HG03097 (cell line): ENCODE results near the gene RAET1E.
"Not testable (repeated sequence)": the region's sequence is repeated elsewhere in the genome, so short reads cannot be mapped to it uniquely, and the experiment has no call there.

Experiments used
- ATAC-seq: cut with Tn5 transposase; IDR thresholded peaks from one replicate; pipeline ENCODE4 v1.9.1; 2021; ENCODE audit not compliant: unreplicated experiment, low FRiP score

The RAET1E gene, protein sequence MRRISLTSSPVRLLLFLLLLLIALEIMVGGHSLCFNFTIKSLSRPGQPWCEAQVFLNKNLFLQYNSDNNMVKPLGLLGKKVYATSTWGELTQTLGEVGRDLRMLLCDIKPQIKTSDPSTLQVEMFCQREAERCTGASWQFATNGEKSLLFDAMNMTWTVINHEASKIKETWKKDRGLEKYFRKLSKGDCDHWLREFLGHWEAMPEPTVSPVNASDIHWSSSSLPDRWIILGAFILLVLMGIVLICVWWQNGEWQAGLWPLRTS

DNA sequence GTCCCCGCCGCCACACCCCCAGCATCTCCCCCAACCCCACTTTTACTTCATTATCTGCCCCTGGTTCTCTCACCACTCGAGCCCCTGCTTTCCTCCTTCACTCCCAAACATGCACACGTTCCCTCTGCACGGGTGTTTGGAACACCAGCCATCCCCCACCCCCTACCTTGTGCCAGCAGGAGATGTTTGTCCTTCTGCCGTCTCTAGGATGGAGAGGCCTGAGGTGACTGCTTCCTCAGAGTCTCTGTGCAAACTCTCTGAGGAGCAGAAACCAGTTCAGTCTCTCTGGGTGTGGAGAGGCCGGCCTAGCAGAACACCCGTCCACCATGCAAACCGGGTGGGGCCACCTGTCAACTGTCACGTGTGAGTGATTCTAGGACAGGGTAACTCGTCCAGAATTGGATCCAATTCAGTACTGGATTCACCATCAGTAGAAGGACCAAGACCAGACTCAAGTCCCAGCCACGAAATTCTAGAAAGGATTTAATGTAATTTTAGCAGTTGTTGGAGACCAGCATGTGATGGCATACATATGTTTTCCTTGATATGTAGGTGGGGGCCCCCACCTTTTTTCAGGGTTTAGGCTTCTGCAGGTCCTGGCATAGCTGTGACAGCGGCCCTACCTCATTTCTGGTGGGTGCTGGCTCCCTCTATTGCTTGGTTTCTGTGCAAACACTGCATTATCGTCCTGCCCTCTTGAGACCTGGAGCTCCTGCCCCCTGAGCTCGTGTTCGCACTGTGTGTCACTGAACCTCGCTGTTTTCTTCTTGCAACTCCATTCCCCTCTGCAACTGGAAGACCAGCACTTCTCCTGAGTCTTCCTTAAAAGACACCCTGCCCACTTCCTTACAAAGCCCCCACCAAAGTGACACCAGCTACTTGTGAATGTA is at the start of gene RAET1E:
Gene RAET1E (minus strand): TSS at position 259 of the 890 bp plus-strand sequence. CDS start 7,212 bp downstream, outside the sequence.
- no peak for ATAC-seq

DNA sequence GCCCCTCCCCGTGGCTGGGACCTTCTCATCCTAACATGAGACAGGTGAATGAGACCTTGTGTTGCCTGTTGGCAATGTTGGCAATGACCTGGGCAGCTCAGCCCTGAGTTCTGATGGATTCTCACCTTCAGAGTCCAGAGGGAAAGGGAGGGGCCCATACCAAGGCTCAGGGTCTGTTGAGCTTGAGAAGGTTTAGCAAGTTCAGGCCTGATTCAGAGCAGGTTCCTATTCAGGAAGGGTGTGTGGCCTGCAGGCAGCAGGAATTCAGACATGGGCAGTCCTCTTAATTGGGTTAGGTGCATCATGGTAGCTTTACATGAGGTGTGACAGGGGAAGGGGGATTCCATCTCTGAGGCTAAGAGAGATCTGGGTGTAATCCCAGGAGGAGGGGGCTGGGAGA is 49.6 kb upstream of the RAET1E start:
- not testable (repeated sequence) for ATAC-seq

DNA sequence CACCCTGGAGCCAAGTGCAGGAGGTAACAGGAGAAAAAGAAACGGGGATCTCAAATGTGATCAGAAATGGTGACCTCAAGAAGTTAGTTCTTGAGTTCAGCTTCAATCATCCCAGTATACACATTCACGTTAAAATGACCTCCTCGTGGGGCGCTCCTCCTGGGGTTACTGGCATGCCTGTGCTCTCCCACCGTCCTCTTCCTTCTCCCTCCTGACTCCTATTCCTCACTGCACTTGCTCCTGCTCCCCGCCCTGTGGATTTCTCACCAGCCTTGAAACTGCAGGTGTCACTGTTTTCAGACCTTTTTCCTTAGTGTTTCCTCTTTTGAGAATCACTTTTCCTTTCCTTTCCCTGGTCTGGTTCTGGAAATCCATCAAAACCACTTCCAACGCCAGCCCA is 48.7 kb upstream of the RAET1E start:
- ATAC-seq: not testable (repeated sequence)

DNA sequence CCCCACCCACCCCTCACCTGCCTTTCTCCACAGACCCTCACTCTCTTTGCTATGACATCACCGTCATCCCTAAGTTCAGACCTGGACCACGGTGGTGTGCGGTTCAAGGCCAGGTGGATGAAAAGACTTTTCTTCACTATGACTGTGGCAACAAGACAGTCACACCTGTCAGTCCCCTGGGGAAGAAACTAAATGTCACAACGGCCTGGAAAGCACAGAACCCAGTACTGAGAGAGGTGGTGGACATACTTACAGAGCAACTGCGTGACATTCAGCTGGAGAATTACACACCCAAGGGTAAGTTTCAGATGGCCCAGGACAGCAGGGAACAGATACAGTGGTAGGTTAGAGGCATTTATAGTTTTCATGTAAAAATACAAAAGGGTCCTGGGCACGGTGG is 47.4 kb upstream of the RAET1E start:
- not testable (repeated sequence) for ATAC-seq

DNA sequence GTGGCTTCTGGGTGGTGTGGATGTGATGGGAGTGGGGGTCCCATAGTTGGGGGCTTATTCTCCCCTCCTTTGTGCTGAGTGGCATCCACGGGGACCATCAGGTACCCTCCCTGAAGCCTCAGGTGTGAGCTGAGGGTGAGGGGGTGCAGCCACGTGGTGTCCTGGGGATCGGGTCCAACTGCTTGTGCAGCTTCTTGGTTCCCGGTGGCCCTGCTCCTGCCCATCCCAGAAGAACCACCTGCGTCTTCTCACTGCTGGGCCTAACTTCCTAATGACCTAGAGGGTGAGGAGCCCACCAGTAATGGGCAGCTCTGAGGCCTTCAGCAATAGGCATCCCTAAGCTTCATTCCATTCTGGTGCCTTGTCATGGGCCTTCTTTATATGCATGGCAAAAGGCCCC is 45.4 kb upstream of the RAET1E start:
- not testable (repeated sequence) for ATAC-seq

DNA sequence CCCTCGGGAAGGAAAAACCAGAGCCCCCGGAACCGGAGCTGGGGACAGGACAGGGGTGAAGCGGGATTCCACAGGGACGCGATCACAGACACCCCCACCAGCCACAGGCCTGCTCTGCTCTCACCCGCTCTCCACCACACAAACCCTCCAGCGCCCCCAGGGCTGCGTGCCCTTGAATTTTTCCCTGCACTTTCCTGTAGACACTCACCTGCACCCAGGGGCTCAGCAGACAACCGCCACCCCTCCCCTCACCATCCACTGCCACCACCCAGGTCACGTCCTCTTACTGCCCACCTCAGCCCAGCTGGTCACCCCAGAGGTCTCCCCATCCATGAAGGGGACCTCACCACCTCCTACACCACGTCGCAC is 44.5 kb upstream of the RAET1E start:
- ATAC-seq: no peak

DNA sequence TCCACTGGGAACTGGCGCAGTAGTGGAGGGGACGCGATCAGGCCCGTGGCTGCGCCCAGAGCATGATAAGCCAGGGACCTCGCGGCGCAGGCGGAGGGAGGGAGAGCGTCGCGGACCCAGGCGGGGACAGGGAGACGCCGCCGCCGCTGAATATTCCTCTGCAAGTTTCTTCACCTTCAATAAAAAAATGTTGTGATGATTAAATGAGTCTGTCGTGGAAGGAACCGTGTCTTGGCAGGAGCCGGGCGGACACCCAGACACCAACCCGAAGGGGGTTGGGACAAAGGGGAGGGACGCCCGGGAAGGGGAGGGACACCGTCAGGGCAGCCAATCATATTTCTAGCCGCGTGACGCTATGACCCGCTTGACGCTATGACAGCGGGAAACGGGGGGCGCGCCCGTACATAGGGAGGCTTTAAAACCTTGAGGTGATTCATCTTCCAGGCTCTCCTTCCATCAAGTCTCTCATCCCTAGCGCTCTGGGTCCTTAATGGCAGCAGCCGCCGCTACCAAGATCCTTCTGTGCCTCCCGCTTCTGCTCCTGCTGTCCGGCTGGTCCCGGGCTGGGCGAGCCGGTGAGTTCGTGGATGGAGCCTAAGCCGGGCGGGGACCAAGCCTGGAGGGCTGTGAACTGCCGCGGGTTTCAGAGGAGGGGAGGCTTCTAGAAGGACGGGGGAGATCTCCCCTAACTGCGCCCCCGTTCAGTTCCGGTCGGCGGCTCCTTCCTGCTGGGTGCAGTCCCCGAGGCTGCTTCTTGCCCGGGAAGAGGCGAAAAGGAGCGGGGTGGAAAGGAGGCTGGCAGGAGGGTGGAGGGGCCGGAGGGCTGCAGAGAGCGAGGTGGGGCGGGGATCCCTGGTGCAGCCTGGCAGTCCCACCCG is 43.9 kb upstream of the RAET1E start, which contains the start of gene ULBP2:
Gene ULBP2 (plus strand): TSS at position 432 of the 878 bp plus-strand sequence. CDS start 59 bp downstream, at position 491.
- no peak for ATAC-seq

DNA sequence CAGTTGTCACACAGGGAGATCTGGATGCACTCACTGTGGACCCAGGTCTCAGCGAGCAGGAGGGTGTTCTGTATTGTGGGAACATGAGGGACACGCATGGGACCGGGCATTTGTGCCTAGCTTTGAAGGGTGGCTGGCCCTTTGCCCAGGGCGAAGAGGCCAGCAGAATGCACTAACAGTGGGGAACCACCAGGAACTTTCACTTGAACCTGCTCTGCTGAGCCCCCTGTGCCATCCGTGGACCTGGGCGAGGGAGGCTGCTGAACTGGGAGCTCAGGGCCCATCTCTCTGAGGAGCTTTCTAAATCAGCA is 42.7 kb upstream of the RAET1E start:
- ATAC-seq: no peak

DNA sequence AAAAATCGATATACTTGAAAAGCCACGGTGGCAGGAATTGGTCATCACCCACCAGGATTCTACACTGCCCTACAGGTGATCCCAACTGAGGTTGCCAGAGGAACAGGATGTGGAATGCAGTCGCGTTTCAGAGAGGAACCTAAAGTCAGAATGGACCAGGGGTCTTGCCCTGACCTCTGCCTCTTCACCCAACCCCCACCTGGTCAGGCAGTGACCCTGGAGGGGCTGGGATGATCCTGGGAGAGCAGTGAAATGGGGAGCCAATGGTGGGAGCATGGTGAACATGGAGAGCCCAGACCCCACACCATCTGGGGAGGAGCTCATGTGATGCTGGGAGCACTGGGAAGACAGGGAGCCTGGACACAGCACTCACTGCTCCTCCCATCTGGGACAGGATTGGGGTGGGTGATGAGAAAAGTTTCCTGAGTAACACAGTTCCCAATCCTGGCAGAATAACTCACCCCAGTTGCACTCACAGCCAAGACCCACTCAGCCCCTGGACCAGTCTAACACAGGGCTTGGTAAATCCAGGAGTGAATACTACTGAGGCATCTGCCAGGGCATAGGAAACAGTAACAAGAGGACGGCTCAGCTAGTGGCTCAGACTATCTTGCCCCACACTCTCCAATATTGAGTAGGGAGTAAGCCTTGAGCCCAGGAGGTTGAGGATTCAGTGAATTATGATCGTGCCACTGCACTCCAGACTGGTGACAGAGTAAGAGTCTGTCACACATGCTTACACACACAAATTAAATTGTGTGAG is 42.2 kb upstream of the RAET1E start:
- no peak for ATAC-seq

DNA sequence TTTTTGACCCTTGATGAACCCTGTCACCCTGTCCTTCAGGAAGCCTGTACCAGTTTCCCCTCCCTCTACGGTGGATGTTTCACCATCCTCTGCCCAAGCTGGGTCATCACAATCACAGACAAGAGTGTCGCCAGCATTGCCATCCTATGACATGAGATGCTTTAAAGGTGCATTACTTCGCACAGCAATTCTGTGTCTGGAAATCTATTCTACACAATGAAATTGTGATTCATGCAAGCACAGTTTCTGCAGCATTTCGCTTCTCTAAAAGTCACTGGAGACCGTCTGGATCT is 41.4 kb upstream of the RAET1E start:
- no peak for ATAC-seq

DNA sequence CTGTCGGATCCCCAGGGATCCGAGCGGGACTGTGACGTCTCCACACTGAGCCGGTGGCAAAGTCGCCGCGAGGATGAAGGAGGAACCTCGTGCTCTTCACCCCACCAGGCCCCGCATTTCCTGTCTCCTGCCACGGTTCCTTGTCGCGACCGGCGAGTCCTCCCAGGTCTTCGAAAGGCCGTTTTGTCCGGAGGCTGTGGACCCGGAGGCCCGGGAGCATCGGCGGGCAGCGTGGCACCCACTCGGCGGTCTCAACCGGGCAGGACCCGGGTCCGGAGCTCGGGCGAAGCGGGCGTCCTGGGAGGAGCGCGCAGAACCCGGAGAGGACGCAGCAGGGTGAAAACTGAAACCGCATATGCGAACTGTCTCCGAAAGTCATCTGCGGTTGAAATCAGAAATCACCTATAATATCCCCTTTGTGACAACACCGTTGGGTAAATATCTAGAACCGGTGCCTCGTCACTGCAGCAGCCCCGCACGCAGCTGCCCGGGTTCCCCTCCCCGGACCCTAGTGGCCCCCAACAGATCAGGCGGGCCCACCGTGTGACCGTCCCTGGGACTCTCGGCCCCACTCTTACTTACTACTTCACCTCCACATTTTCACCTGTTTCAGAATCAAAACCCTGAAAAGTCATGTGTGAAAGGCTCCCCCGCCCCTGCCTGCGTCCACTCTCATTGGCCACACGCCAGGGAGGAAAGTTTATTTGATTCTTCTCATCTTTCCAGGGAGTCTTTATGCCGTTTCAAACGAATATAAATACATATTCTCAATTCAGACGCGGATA is 40.9 kb upstream of the RAET1E start:
- peak; percentile 64 for ATAC-seq

DNA sequence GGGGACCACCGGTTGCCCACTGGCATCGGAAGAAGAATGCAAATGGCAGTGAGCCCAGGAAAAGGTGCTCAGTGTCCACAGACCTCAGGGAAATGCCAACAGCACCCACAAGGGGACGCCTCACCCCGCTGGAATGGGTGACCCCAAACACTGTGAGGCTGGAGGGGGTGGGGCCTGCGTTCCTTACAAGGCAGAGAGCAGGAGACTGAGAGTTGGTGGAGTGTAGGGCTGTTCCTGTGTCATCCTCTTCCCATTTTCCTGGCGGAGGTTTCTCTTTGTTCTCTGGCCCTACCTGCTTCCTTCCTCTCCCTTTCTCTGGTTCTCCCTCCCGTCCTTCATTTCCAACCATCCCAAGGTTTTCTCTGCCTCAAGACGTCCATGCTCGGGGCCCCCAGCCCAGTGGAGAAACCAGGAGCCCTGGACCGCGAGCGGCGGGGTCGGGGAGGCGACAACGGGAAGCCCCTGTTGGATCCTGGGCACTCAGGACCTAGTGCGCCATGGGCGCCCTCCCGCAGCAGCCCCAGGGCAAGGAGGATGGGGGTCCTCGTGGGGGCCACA is 40.2 kb upstream of the RAET1E start:
- not testable (repeated sequence) for ATAC-seq

DNA sequence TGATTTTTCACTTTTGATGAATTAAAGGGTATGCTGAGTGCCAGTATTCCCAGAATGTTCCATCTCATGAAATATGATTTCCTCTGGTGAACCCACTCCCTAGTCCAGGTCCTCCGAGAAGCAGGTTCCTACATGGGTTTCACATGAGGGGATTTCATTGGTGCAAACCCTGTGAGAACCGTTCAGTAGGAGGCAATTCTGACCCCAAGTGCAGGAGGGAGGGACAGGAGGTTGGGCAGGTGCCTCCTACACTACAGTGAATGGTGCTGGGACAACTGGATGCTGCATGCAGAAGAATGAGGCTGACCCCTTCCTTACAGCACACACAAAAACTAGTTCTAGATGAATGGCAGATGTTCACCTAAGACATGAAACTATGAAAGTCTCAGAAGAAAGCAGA is 38.8 kb upstream of the RAET1E start:
- no peak for ATAC-seq

DNA sequence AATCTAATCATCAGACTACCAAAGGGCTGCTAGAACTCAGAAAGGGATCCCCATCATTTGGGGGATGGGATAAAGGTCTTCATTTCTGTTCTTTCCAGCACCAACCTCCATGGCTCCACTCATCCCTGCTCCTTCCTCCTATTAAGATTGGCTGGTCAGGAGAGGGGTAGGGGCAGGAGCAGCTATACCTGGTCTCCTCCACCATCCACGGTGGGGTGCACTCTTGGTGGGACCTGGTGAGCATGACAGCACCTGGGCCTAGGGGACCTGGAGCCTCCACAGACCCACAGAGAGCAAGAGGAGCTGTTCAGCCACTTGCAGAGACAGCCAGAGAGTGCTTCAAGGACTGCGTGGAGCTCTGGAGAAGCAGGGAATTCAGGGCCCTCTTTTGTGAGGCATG is 37.8 kb upstream of the RAET1E start:
- no peak for ATAC-seq

DNA sequence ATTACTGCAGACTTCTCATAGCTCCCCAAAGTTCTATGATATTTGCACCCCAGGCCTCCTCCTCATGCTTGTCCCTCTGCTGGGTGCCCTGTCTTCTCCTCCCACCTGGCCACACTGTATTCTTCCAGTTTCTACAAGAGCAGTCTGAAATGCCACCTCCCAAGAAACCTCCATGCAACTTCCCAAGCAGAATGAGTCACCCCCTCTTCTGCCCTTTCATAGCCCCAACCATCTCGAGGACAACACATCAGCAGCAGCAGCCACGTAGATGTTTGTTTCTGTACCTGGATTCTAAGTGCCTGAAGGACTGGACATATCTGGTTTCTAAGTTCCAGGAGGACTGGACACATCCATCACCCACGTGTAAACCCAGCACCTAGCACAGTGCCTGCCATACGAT is 37.3 kb upstream of the RAET1E start:
- no peak for ATAC-seq

DNA sequence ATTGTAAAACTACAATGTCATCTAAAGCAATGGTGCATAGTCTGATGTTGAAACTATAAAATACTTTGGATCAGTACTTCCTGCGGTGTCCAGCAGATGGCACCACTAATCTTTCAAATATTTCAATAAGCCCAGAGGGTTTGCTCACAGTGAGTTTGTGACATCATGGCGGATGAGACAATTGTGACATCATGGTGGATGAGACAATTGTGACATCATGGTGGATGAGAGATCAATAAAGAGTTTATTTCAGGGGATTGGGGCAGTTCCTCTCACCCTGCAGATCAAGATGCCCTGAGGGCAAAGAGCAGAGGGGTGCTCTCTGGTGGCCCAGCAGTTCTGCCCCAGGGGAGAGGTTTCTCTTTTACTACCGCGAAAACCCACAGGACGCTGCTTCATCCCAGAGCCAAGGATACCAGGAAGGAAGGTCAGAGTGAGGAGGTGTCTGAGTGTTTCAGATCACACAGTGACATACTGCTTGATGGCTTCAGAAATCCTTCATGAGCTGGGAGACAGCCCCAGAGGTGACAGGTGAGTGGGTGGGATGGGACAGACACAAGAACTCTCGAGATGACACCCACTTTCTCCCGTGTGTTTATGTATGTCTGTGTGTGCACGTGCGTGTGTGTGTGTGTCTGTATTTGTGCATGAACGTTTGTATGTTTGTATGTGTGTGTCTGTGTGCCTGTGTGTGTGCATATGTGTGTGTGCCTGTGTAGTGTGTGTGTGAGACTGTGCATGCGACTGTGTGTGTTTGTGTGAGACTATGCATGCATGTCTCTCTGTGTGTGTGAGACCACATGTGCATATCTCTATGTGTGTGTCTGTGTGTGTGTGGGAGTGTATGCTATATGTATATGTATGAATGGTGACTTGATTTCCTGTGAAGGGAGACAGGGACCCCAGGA is 36.6 kb upstream of the RAET1E start:
- no peak for ATAC-seq

DNA sequence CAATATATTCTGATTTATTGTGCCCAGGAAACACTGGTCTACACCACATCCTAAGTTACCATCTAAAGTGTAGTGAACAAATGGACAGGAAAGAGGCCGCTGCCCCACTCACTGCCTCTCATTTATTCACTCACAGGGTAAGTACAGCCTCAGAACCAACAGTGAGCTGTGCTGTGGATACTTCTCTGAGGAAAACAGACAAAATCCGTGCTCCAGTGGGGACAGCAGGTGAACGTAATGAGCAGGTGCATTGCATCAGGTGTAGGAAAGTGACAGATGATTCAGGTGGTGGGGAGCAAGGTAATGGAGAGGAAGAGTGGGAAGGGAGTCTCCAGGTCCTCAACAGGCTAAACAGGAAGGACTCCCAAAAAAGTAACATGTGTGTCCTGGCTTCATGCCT is 35.5 kb upstream of the RAET1E start:
- no peak for ATAC-seq

DNA sequence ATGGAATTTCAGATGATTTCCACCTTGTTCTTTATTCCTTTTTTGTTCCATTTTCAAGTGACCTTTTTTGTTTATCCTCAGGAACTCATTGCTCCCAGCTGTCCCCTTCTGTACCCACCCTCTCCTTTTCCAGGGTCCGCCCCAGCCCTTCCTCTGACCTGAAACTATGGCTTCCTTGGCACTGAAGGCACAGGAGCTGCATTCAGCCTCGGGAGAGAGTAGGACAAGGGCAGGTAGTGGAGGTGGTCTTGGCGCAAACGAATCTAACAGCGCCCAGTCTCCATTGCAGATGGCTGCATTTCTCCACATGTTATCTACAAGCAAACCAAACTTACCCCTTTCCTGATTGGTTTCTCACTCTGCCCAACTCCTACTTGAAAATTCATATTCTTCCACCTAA is 35.1 kb upstream of the RAET1E start:
- ATAC-seq: no peak
